Erythroblast (primary cell): ENCODE results near the gene NELL1.
"Not testable (repeated sequence)": the region's sequence is repeated elsewhere in the genome, so short reads cannot be mapped to it uniquely, and the experiment has no call there.

Source experiments
- DNase-seq, 2 experiments: peaks; one replicate each; lab custom pipeline; 2025; lab: John Stamatoyannopoulos, UW
- GATA1 ChIP-seq: IDR thresholded peaks from 2 replicates; pipeline ENCODE4 v1.6.1; 2011; ENCODE audit warnings: low read depth, mild to moderate bottlenecking, control low read depth, low read length, moderate library complexity
- POLR2A ChIP-seq: IDR thresholded peaks from 2 replicates; pipeline ENCODE4 v1.6.1; 2011; ENCODE audit warnings: mild to moderate bottlenecking, low read length

The NELL1 gene

GRCh38 chr11:21121991-21122390 lies 452.6 kb downstream of the NELL1 start:
- no peak for DNase-seq
- TF ChIP-seq GATA1 (no peak), POLR2A (no peak)

GRCh38 chr11:21122523-21122922 lies 453.1 kb downstream of the NELL1 start:
- DNase-seq, result no peak
- TF ChIP-seq GATA1 (no peak), POLR2A (no peak)

- TF ChIP-seq POLR2A (no peak), GATA1 (no peak)
- DNase-seq, result no peak
These were observed 462.8 kb downstream of the NELL1 start for GRCh38 chr11:21132146-21132720.

GRCh38 chr11:21133244-21133643 lies 463.9 kb downstream of the NELL1 start:
- no peak for DNase-seq
- no peak for TF ChIP-seq GATA1
- TF ChIP-seq POLR2A, result no peak

- no peak for TF ChIP-seq POLR2A
- no peak for TF ChIP-seq GATA1
- DNase-seq, result no peak
These were observed 464.3 kb downstream of the NELL1 start for GRCh38 chr11:21133722-21134121.

- no peak for DNase-seq
- TF ChIP-seq POLR2A (no peak), GATA1 (no peak)
These were observed 468.4 kb downstream of the NELL1 start for GRCh38 chr11:21137803-21138202.

- not testable (repeated sequence) for DNase-seq
These were observed 472.2 kb downstream of the NELL1 start for GRCh38 chr11:21141557-21141956.

- TF ChIP-seq GATA1 (no peak), POLR2A (no peak)
- no peak for DNase-seq
These were observed 472.6 kb downstream of the NELL1 start for GRCh38 chr11:21142007-21142406.

GRCh38 chr11:21144531-21144930 lies 475.1 kb downstream of the NELL1 start:
- TF ChIP-seq GATA1 (no peak), POLR2A (no peak)
- no peak for DNase-seq

- TF ChIP-seq GATA1, result no peak
- TF ChIP-seq POLR2A, result no peak
- DNase-seq, result no peak
These were observed 479.0 kb downstream of the NELL1 start for GRCh38 chr11:21148376-21148775.

- no peak for DNase-seq
- TF ChIP-seq POLR2A (no peak), GATA1 (no peak)
These were observed 490.8 kb downstream of the NELL1 start for GRCh38 chr11:21160140-21160539.

GRCh38 chr11:21169639-21170038 lies 500.3 kb downstream of the NELL1 start:
- TF ChIP-seq GATA1 (no peak), POLR2A (no peak)
- DNase-seq, result no peak

- TF ChIP-seq POLR2A, result no peak
- no peak for TF ChIP-seq GATA1
- DNase-seq, result no peak
These were observed 504.1 kb downstream of the NELL1 start for GRCh38 chr11:21173476-21173875.

- no peak for TF ChIP-seq GATA1
- TF ChIP-seq POLR2A, result no peak
These were observed 505.4 kb downstream of the NELL1 start for GRCh38 chr11:21174781-21175180.

GRCh38 chr11:21177379-21177778 lies 508.0 kb downstream of the NELL1 start:
- DNase-seq, result no peak

More at GRCh38 chr11:21174781-21175180, 505.4 kb downstream of the NELL1 start:
- DNase-seq, result no peak

More at GRCh38 chr11:21177379-21177778, 508.0 kb downstream of the NELL1 start:
- no peak for TF ChIP-seq GATA1
- no peak for TF ChIP-seq POLR2A
